Caco-2 (cell line): ENCODE results near the gene CYP17A1. TPM values are rescaled to one million over a fixed set of nuclear protein-coding genes. Genes with fewer than 3 reads are reported as not detected.

ENCODE experiments used
- Bru-seq: library from RNA; stranded (reverse); fragments of 400-500 nt; gene quantifications from one replicate; lab custom pipeline; 2021; lab: Mats Ljungman, UMichigan
- BruChase-seq, 2 experiments: library from RNA; stranded (reverse); fragments of 400-500 nt; gene quantifications; one replicate each; lab custom pipeline; 2021; lab: Mats Ljungman, UMichigan
- BruUV-seq: library from RNA; stranded (reverse); fragments of 400-500 nt; replicated peaks from 2 replicates; lab custom pipeline; 2021; lab: Mats Ljungman, UMichigan
- CTCF ChIA-PET: fragments of 300-600 bp; sonication (Branson Sonifier 250); formaldehyde crosslinking; loops from one replicate; lab custom pipeline; 2022; ENCODE audit warnings: antibody characterized with exemption; lab: Charles Lee
- POLR2A ChIA-PET: fragments of 300-600 bp; sonication (Branson Sonifier 250); formaldehyde crosslinking; loops from one replicate; lab custom pipeline; 2022; ENCODE audit warnings: antibody characterized with exemption; lab: Charles Lee
- DNase-seq, 2 experiments: peaks; one replicate each; pipeline versions ENCODE4 v3.0.0 to v3.0.0-alpha.2; 2020 to 2022
- H3K27me3 ChIP-seq: replicated peaks from 2 replicates; pipeline ENCODE4 v1.6.0; 2011; ENCODE audit warnings: low read length; ENCODE audit not compliant: control insufficient read depth, insufficient read depth
- H3K36me3 ChIP-seq: 2 replicates; pipeline ENCODE4 v1.5.1; 2011; ENCODE audit warnings: low read length; ENCODE audit not compliant: control insufficient read depth, insufficient read depth
- H3K4me1 ChIP-seq: fragments of 250-450 bp; sonication (Bioruptor Pico); 2 replicates; pipeline ENCODE4 v1.5.1; 2020; ENCODE audit warnings: mild to moderate bottlenecking
- H3K4me3 ChIP-seq: 2 replicates; pipeline ENCODE4 v1.5.1; 2011; ENCODE audit warnings: low read depth, mild to moderate bottlenecking, control low read depth, low read length
- H3K9me3 ChIP-seq: fragments of 250-450 bp; sonication (Bioruptor Pico); 2 replicates; pipeline ENCODE4 v1.5.1; 2020; ENCODE audit warnings: mild to moderate bottlenecking, moderate library complexity
- H3K27ac Mint-ChIP-seq: one replicate; pipeline ENCODE4 v1.8.0; 2022; ENCODE audit warnings: mixed read lengths; ENCODE audit not compliant: unreplicated experiment
- H3K27me3 Mint-ChIP-seq: one replicate; pipeline ENCODE4 v1.8.0; 2022; ENCODE audit warnings: mixed read lengths; ENCODE audit not compliant: insufficient read depth, unreplicated experiment
- H3K36me3 Mint-ChIP-seq: one replicate; pipeline ENCODE4 v1.8.0; 2022; ENCODE audit warnings: mild to moderate bottlenecking, mixed read lengths; ENCODE audit not compliant: insufficient read depth, unreplicated experiment
- H3K4me1 Mint-ChIP-seq: one replicate; pipeline ENCODE4 v1.8.0; 2022; ENCODE audit warnings: low read depth, mixed read lengths; ENCODE audit not compliant: unreplicated experiment
- H3K4me3 Mint-ChIP-seq: one replicate; pipeline ENCODE4 v1.8.0; 2022; ENCODE audit warnings: mild to moderate bottlenecking, moderate library complexity, mixed read lengths; ENCODE audit not compliant: unreplicated experiment
- H3K9me3 Mint-ChIP-seq: one replicate; pipeline ENCODE4 v1.8.0; 2022; ENCODE audit warnings: mixed read lengths; ENCODE audit not compliant: unreplicated experiment
- CTCF ChIP-seq, 2 experiments: fragments of 200-600 bp in 1 of 2; IDR thresholded peaks; 1 replicate in 1 of 2; 2 replicates in 1 of 2; pipeline versions ENCODE4 v1.5.1 to v1.8.0; 2011 to 2022; ENCODE audit warnings: antibody characterized with exemption in 1 of 2, control low read depth in 1 of 2, inconsistent platforms in 1 of 2, low read depth in 1 of 2, low read length in 1 of 2, mild to moderate bottlenecking in 1 of 2, moderate library complexity in 1 of 2; ENCODE audit not compliant: insufficient read depth in 1 of 2, severe bottlenecking in 1 of 2, unreplicated experiment in 1 of 2
- intact Hi-C: fragments of 100-400 bp; cut with micrococcal nuclease; formaldehyde crosslinking; loops from one replicate; pipeline ENCODE4 v1.10.0; 2022; ENCODE audit not compliant: unreplicated experiment
- long read RNA-seq: library from polyadenylated mRNA; stranded (forward); transcript quantifications from one replicate; pipeline ENCODE4 v2.0.0, GENCODE V29; 2022
- total RNA-seq: library from RNA; stranded (reverse); gene quantifications from 2 replicates; pipeline ENCODE4 v1.2.3, GENCODE V29; 2022

The CYP17A1 gene
- total RNA-seq = not detected in 2 replicates
- not detected for Bru-seq, nascent RNA
- percentile 12 among the genes with signal in this experiment for BruChase-seq, experiment 1, labeled RNA remaining after a 2-hour chase
- percentile 15 among the genes with signal in this experiment for BruChase-seq, experiment 2, labeled RNA remaining after a 6-hour chase
- long read RNA-seq, partial matches to known transcripts = 0 of 1 reads
- long read RNA-seq, other reads (novel, unspliced or antisense) = 0 of 1 reads

DNA sequence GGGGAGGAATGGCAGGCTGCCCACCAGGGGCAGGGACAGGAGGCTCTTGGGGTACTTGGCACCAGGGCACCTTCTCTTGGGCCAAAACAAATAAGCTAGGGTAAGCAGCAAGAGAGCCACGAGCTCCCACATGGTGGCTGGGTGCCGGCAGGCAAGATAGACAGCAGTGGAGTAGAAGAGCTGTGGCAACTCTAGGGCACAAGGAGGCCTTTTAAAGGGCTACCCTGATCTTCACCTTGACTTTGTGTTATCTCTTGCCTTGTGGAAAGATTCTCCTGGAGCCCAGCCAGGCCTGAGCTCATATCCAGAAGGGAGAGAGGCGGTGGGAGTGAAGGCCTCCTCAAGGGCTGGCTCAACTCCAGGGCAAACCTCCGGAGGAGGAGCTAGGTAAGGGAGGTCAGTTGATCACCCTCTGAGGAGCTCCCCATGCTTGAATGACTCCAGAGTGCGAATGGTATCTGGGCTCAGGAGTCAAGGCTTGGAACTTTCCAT, at the start of gene CYP17A1:
CYP17A1 (minus strand) TSS at position 184 of the 492 bp plus-strand sequence; CDS start at position 132, 52 bp downstream.
- BruUV-seq = no TSS peak
- CTCF ChIA-PET = interaction anchor here (1.1 kb wide), 1 partner anchor 65 kb away, joined by 3 read pairs; no protein-coding TSS in a partner anchor

DNA sequence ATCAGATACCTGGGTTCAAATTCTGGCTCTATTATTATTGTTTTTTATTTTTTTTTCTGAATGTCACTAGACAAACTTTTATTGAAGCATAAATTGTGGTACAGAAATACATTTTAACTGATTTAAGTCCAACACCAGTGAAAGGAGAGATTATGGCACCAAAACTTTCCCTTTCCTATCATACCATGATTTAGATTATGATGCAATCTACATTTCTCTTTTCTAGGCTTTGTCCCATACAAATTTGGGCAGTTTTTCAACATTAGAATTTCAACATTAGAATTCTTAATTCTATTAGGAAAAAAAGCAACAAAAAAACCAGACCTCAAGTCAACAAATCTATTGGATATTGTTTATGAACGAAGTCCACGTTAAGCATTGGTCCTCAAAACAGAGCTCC, 43.0 kb upstream of the CYP17A1 start:
- no peak for TF ChIP-seq CTCF (IDR thresholded peaks at IDR 0.05; ENCODE audit: insufficient read depth in 1 of 2, low read depth in 1 of 2, low read length in 1 of 2, severe bottlenecking in 1 of 2, unreplicated experiment in 1 of 2)
- H3K36me3 Mint-ChIP-seq = no peaks in the 10 kb centered on the region
- H3K27me3 Mint-ChIP-seq = no peaks in the 10 kb centered on the region
- DNase-seq = no peak
- Histone ChIP-seq H3K9me3 (no peaks in the 10 kb centered on the region), H3K27me3 (no peaks in the 10 kb centered on the region), H3K4me3 (no peak overlapping the region), H3K36me3 (no peaks in the 10 kb centered on the region), H3K4me1 (no peaks in the 10 kb centered on the region)
- ChIA-PET CTCF (no interaction called here), POLR2A (no interaction called here)
- no peak overlapping the region for H3K4me3 Mint-ChIP-seq
- H3K9me3 Mint-ChIP-seq = no peaks in the 10 kb centered on the region
- no peak overlapping the region for H3K27ac Mint-ChIP-seq
- intact Hi-C loops = no loop called here
- no TSS peak for BruUV-seq
- H3K4me1 Mint-ChIP-seq = no peaks in the 10 kb centered on the region

More for the DNA sequence above, at the start of gene CYP17A1:
- intact Hi-C loops = loop anchor here (10.0 kb wide), 1 partner anchor 408 kb away; the partner anchor contains the start of gene RPEL1
- H3K4me1 ChIP-seq = peaks cover 14% of the 10 kb centered on the region; the same call in 1 of the 2 replicates
- H3K4me3 ChIP-seq = no peak within 1 kb of the TSS
- no peak for TF ChIP-seq CTCF (IDR thresholded peaks at IDR 0.05; ENCODE audit: insufficient read depth in 1 of 2, low read depth in 1 of 2, low read length in 1 of 2, severe bottlenecking in 1 of 2, unreplicated experiment in 1 of 2)
- peaks cover 34% of the 10 kb centered on the region for H3K9me3 ChIP-seq
- peaks cover 7% of the 10 kb centered on the region for H3K36me3 Mint-ChIP-seq
- H3K4me3 Mint-ChIP-seq = no peak within 1 kb of the TSS
- peaks cover 16% of the 10 kb centered on the region for H3K4me1 Mint-ChIP-seq
- H3K27me3 Mint-ChIP-seq = no peaks in the 10 kb centered on the region
- DNase-seq = no peak
- H3K27me3 ChIP-seq = no peaks in the 10 kb centered on the region
- no peaks in the 10 kb centered on the region for H3K36me3 ChIP-seq
- peak within 1 kb of the TSS; percentile 15 for H3K27ac Mint-ChIP-seq
- H3K9me3 Mint-ChIP-seq = peaks cover 26% of the 10 kb centered on the region
- POLR2A ChIA-PET = no interaction called here

GRCh38 chr10:102878629-102879028, 41.4 kb upstream of the CYP17A1 start:
- Mint-ChIP-seq H3K4me3 (no peak overlapping the region), H3K9me3 (no peaks in the 10 kb centered on the region), H3K4me1 (no peaks in the 10 kb centered on the region), H3K27me3 (no peaks in the 10 kb centered on the region), H3K36me3 (no peaks in the 10 kb centered on the region), H3K27ac (no peak overlapping the region)
- H3K27me3 ChIP-seq = no peaks in the 10 kb centered on the region
- intact Hi-C loops = no loop called here
- H3K4me1 ChIP-seq = no peaks in the 10 kb centered on the region
- H3K9me3 ChIP-seq = no peaks in the 10 kb centered on the region
- no peaks in the 10 kb centered on the region for H3K36me3 ChIP-seq
- H3K4me3 ChIP-seq = no peak overlapping the region
- DNase-seq = no peak
- POLR2A ChIA-PET = no interaction called here
- CTCF ChIA-PET = no interaction called here
- no TSS peak for BruUV-seq
- no peak for TF ChIP-seq CTCF (IDR thresholded peaks at IDR 0.05; ENCODE audit: insufficient read depth in 1 of 2, low read depth in 1 of 2, low read length in 1 of 2, severe bottlenecking in 1 of 2, unreplicated experiment in 1 of 2)
